K562 (cell line): Measurements from ENCODE around the gene HK1. TPM values are rescaled to one million over a fixed set of nuclear protein-coding genes. Genes with fewer than 3 reads are reported as not detected.

ENCODE experiments used
- MAZ ChIP-seq, 2 experiments: fragments of 450-650 bp in 1 of 2; sonication (generic) in 1 of 2; formaldehyde crosslinking; IDR thresholded peaks in 1 of 2; conservative IDR thresholded peaks in 1 of 2; 2 replicates each; pipeline versions ENCODE4 v1.4.0 to v1.5.0; 2020; ENCODE audit warnings: mild to moderate bottlenecking in 1 of 2, missing genetic modification reagents in 1 of 2
- RBM14 ChIP-seq: fragments of 200-400 bp; formaldehyde crosslinking; IDR thresholded peaks from 2 replicates; pipeline ENCODE4 v1.6.1; 2018; ENCODE audit warnings: low read depth, mild to moderate bottlenecking, low read length, moderate library complexity, borderline replicate concordance; ENCODE audit not compliant: insufficient read depth
- SMC3 ChIP-seq: conservative IDR thresholded peaks from 2 replicates; pipeline ENCODE4 v1.6.1; 2011; ENCODE audit warnings: low read depth, low read length, improper control_type of control experiment; ENCODE audit not compliant: insufficient read depth
- SNIP1 ChIP-seq: fragments of 450-650 bp; IDR thresholded peaks from 2 replicates; pipeline ENCODE4 v1.7.1; 2017; ENCODE audit warnings: low read depth, mild to moderate bottlenecking
- SP2 ChIP-seq: IDR thresholded peaks from 2 replicates; pipeline ENCODE4 v1.6.1; 2011; ENCODE audit warnings: mild to moderate bottlenecking, low read depth, low read length, moderate library complexity; ENCODE audit not compliant: poor library complexity, severe bottlenecking; ENCODE audit errors: extremely low read depth
- TFE3 ChIP-seq: fragments of 450-650 bp; formaldehyde crosslinking; IDR thresholded peaks from 2 replicates; pipeline ENCODE4 v1.4.0; 2020; ENCODE audit warnings: mild to moderate bottlenecking, mixed read lengths
- TSC22D4 ChIP-seq: fragments of 450-650 bp; IDR thresholded peaks from 2 replicates; pipeline ENCODE4 v1.6.1; 2016; ENCODE audit warnings: missing genetic modification characterization, missing biosample characterization, control low read depth
- polyA plus RNA-seq, 8 experiments: library from polyadenylated mRNA; depleted of rRNA in 4 of 8; stranded (reverse) in 5 of 8; unstranded in 3 of 8; fragments of >200 nt; fragmentation: Nextera tagmentation in 2 of 8; fragmentation: Illumina TruSeq in 1 of 8; extraction: Ambion mirVana in 2 of 8; extraction: Trizol in 1 of 8; gene quantifications; 2 replicates each; pipeline versions ENCODE4 v1.2.1 to v1.2.3, GENCODE V29; 2011 to 2014; ENCODE audit warnings: inconsistent platforms in 1 of 8, missing spikeins in 1 of 8
- total RNA-seq, 7 experiments: library from RNA; depleted of rRNA in 6 of 7; stranded (reverse); fragments of >200 nt in 6 of 7; fragmentation: Illumina TruSeq in 2 of 7; extraction: Trizol in 2 of 7; gene quantifications; 2 replicates each; pipeline versions ENCODE4 v1.2.1 to v1.2.3, GENCODE V29; 2011 to 2021; ENCODE audit warnings: low replicate concordance in 1 of 7
- TF ChIP-seq, protein P1 (sequence below), 2 experiments: fragments of 450-650 bp in 1 of 2; sonication (generic) in 1 of 2; formaldehyde crosslinking; conservative IDR thresholded peaks; 2 replicates each; pipeline versions ENCODE4 v1.4.0 to v1.8.1; 2020 to 2022; ENCODE audit warnings: mild to moderate bottlenecking in 1 of 2, missing genetic modification reagents in 1 of 2
- TF ChIP-seq, protein P2 (sequence below): fragments of 250-450 bp; sonication (Bioruptor Pico); IDR thresholded peaks from 2 replicates; pipeline ENCODE4 v1.4.0; 2020; ENCODE audit warnings: mild to moderate bottlenecking, moderate library complexity
- TF ChIP-seq, protein P3 (sequence below), 2 experiments: fragments of 450-650 bp; IDR thresholded peaks; 2 replicates each; pipeline ENCODE4 v1.6.1; 2016; ENCODE audit warnings: mild to moderate bottlenecking in 2 of 2, borderline replicate concordance in 1 of 2, low read depth in 1 of 2, moderate library complexity in 1 of 2

HK1 gene
- total and polyA plus RNA-seq, 9 of the 15 experiments (the other 6 are each of a cell fraction or from before 2014, with no cell fraction given): 29.2 to 444 (median 193) TPM

DNA sequence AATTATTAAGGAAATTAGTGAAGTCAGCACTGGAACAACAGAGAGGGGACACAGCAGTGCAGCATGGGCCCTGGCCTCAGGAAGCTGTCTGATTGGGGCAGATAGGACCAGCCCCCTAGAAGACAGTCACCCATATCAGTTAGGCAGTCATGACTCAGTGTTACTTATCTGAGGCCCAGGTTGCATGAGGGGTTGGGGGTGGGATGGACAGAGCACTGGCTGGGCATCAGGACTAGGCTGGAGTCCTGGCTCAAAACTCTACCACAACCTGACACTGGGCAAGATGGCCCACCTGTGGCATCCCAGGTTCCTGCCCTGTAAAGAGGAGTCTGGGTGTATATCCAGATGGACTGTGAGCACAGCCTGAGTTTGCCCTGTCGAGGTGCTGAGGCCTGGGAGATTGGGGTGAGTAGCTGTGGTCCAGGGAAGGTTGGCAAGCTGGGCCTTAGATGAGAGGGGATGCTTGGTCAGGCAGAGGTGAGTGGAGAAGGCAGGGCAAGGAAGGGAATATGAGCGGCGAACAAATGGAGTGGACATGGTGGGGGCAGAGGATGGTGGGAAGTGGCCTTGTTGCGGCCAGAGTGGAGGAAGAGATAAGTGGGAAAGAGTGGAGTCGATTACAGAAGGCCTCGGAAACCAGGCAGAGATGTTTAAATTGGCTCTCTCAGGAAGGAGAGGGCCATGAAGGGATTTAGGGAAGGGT is 37.5 kb downstream of the HK1 start (continued):
- TF ChIP-seq, protein P1, sequence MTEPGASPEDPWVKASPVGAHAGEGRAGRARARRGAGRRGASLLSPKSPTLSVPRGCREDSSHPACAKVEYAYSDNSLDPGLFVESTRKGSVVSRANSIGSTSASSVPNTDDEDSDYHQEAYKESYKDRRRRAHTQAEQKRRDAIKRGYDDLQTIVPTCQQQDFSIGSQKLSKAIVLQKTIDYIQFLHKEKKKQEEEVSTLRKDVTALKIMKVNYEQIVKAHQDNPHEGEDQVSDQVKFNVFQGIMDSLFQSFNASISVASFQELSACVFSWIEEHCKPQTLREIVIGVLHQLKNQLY (CRISPR knock-in tag; conservative IDR thresholded peaks at IDR 0.05): peak in 1 of 2 experiments; percentile 12; a peak in 1 of 4 replicates
- TF ChIP-seq, protein P2, sequence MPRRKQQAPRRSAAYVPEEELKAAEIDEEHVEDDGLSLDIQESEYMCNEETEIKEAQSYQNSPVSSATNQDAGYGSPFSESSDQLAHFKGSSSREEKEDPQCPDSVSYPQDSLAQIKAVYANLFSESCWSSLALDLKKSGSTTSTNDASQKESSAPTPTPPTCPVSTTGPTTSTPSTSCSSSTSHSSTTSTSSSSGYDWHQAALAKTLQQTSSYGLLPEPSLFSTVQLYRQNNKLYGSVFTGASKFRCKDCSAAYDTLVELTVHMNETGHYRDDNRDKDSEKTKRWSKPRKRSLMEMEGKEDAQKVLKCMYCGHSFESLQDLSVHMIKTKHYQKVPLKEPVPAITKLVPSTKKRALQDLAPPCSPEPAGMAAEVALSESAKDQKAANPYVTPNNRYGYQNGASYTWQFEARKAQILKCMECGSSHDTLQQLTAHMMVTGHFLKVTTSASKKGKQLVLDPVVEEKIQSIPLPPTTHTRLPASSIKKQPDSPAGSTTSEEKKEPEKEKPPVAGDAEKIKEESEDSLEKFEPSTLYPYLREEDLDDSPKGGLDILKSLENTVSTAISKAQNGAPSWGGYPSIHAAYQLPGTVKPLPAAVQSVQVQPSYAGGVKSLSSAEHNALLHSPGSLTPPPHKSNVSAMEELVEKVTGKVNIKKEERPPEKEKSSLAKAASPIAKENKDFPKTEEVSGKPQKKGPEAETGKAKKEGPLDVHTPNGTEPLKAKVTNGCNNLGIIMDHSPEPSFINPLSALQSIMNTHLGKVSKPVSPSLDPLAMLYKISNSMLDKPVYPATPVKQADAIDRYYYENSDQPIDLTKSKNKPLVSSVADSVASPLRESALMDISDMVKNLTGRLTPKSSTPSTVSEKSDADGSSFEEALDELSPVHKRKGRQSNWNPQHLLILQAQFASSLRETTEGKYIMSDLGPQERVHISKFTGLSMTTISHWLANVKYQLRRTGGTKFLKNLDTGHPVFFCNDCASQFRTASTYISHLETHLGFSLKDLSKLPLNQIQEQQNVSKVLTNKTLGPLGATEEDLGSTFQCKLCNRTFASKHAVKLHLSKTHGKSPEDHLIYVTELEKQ (CRISPR knock-in tag): 0 out of 2 replicates have a peak, but pooled peaks have one; percentile 2
- TF ChIP-seq TFE3 (CRISPR knock-in tag) (peak; percentile 18; the same call in 1 of the 2 replicates), SNIP1 (no peak), TSC22D4 (peak; percentile 70; the same call in 1 of the 2 replicates), MAZ (CRISPR knock-in tag; conservative IDR thresholded peaks at IDR 0.05 in 1 of 2, IDR thresholded peaks at IDR 0.05 in 1 of 2) (peak; percentile 77 to 82), SP2 (no peak), RBM14 (no peak), SMC3 (no peak)
- TF ChIP-seq, protein P3, sequence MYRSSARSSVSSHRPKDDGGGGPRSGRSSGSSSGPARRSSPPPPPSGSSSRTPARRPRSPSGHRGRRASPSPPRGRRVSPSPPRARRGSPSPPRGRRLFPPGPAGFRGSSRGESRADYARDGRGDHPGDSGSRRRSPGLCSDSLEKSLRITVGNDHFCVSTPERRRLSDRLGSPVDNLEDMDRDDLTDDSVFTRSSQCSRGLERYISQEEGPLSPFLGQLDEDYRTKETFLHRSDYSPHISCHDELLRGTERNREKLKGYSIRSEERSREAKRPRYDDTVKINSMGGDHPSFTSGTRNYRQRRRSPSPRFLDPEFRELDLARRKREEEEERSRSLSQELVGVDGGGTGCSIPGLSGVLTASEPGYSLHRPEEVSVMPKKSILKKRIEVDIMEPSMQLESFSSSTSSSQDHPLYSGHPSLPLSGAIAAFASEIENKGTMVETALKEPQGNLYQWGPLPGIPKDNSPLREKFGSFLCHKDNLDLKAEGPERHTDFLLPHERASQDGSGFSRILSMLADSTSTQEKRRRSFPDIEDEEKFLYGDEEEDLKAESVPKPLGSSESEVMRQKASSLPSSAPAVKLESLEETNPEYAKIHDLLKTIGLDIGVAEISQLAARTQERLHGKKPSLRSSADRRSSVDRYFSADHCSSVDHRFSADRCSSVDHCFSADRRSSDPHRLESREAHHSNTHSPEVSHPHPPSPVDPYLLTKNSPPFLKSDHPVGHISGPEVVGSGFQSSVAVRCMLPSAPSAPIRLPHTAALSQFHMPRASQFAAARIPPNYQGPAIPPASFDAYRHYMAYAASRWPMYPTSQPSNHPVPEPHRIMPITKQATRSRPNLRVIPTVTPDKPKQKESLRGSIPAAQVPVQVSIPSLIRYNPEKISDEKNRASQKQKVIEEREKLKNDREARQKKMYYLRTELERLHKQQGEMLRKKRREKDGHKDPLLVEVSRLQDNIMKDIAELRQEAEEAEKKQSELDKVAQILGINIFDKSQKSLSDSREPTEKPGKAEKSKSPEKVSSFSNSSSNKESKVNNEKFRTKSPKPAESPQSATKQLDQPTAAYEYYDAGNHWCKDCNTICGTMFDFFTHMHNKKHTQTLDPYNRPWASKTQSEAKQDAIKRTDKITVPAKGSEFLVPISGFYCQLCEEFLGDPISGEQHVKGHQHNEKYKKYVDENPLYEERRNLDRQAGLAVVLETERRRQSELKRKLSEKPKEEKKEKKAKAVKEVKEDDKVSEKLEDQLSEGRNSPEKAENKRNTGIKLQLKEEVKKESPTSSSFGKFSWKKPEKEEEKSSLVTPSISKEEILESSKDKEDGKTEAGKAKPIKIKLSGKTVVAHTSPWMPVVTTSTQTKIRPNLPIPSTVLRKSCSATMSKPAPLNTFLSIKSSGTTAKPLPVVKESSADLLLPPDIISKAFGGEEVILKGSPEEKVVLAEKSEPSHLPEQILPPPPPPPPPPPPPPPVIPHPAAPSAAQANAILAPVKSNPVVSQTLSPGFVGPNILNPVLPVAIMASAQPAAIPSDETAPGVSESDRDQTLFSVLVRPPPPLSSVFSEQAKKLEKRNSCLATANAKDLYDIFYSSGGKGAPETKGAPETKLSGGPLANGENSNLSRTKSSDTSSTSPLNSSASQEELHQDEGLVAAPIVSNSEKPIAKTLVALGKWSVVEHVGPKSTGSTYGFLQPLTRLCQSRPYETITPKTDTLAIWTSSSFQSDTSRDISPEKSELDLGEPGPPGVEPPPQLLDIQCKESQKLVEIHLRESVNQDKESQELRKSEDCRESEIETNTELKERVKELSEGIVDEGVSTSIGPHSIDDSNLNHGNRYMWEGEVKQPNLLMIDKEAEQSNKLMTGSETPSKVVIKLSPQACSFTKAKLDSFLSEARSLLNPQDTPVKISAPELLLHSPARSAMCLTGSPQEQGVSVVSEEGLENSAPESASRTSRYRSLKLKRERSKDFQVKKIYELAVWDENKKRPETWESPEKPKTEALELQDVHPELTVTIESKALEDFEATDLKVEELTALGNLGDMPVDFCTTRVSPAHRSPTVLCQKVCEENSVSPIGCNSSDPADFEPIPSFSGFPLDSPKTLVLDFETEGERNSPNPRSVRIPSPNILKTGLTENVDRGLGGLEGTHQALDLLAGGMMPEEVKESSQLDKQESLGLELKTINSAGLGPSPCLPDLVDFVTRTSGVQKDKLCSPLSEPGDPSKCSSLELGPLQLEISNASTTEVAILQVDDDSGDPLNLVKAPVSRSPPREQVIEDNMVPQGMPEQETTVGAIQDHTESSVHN (IDR thresholded peaks at IDR 0.05; ENCODE audit: borderline replicate concordance in 1 of 2, low read depth in 1 of 2): peak in 1 of 2 experiments; percentile 93; a peak in 2 of 4 replicates
